H1 (cell line): Measurements from ENCODE around the gene UBR1. TPM values are rescaled to one million over a fixed set of nuclear protein-coding genes. Genes with fewer than 3 reads are reported as not detected.

ENCODE experiments used
- CTCF ChIA-PET: fragments of 300-600 bp; sonication (Branson Sonifier 250); formaldehyde crosslinking; loops from one replicate; lab custom pipeline; 2021; ENCODE audit not compliant: partially characterized antibody; lab: Charles Lee
- POLR2A ChIA-PET: fragments of 300-600 bp; sonication (Branson Sonifier 250); formaldehyde crosslinking; loops from one replicate; lab custom pipeline; 2021; ENCODE audit warnings: inconsistent platforms; ENCODE audit not compliant: partially characterized antibody; lab: Charles Lee
- DNase-seq, 2 experiments: peaks; one replicate each; pipeline versions ENCODE4 v3.0.0 to v3.0.0-alpha.2; 2010 to 2022; ENCODE audit warnings: low spot score in 2 of 2, low read depth in 1 of 2, mixed read lengths in 1 of 2
- FAIRE-seq: peaks from 2 replicates; lab custom pipeline; 2011; peaks lifted over from hg19 to GRCh38; lab: Jason Lieb, UNC
- H2AFZ ChIP-seq: 2 replicates; pipeline ENCODE4 v1.8.1; 2012; ENCODE audit warnings: low read length, inconsistent platforms
- H2AK5ac ChIP-seq: 2 replicates; pipeline ENCODE4 v1.6.1; 2013; ENCODE audit warnings: low read depth, low read length
- H2BK120ac ChIP-seq: replicated peaks from 2 replicates; pipeline ENCODE3; 2013; ENCODE audit warnings: low read depth, low read length, inconsistent platforms
- H2BK12ac ChIP-seq: 2 replicates; pipeline ENCODE4 v1.6.1; 2013; ENCODE audit warnings: low read depth, low read length
- H2BK15ac ChIP-seq: 2 replicates; pipeline ENCODE4 v1.6.1; 2013; ENCODE audit warnings: low read length
- H2BK20ac ChIP-seq: 2 replicates; pipeline ENCODE4 v1.6.1; 2013; ENCODE audit warnings: low read length
- H2BK5ac ChIP-seq: 2 replicates; pipeline ENCODE4 v1.6.1; 2013; ENCODE audit warnings: low read depth, low read length
- H3K14ac ChIP-seq: 2 replicates; pipeline ENCODE4 v1.6.1; 2013; ENCODE audit warnings: inconsistent platforms; ENCODE audit not compliant: insufficient read length
- H3K18ac ChIP-seq: 2 replicates; pipeline ENCODE4 v1.6.1; 2013; ENCODE audit warnings: low read length; ENCODE audit errors: extremely low read depth
- H3K23ac ChIP-seq: 2 replicates; pipeline ENCODE4 v1.6.1; 2013; ENCODE audit warnings: inconsistent platforms; ENCODE audit not compliant: insufficient read length
- H3K23me2 ChIP-seq: 2 replicates; pipeline ENCODE4 v1.6.1; 2013; ENCODE audit warnings: low read depth, low read length
- H3K27ac ChIP-seq: 2 replicates; pipeline ENCODE4 v1.6.1; 2011; ENCODE audit warnings: low read depth, low read length, inconsistent platforms
- H3K27me3 ChIP-seq, 4 experiments: replicated peaks in 1 of 4; 1 replicate in 1 of 4; 2 replicates in 3 of 4; pipeline versions ENCODE4 v1.6.1 to v1.8.1; 2011 to 2013; ENCODE audit warnings: low read length in 3 of 4, mild to moderate bottlenecking in 3 of 4, inconsistent platforms in 2 of 4, mixed read lengths in 2 of 4, moderate library complexity in 1 of 4; ENCODE audit not compliant: control insufficient read depth in 3 of 4, insufficient read depth in 3 of 4; ENCODE audit errors: extremely low read depth in 1 of 4
- H3K36me3 ChIP-seq, 4 experiments: 2 replicates each; pipeline versions ENCODE4 v1.6.1 to v1.8.1; 2011 to 2013; ENCODE audit warnings: mild to moderate bottlenecking in 4 of 4, low read length in 3 of 4, moderate library complexity in 2 of 4, control low read depth in 1 of 4, inconsistent platforms in 1 of 4; ENCODE audit not compliant: insufficient read depth in 4 of 4, control insufficient read depth in 2 of 4
- H3K4ac ChIP-seq: replicated peaks from 2 replicates; pipeline ENCODE3; 2013; ENCODE audit warnings: low read length, low read depth, mixed read lengths, inconsistent platforms; ENCODE audit not compliant: insufficient read length
- H3K4me1 ChIP-seq, 4 experiments: replicated peaks in 1 of 4; 1 replicate in 1 of 4; 2 replicates in 3 of 4; pipeline versions ENCODE4 v1.6.1 to v1.8.1; 2011 to 2013; ENCODE audit warnings: low read length in 3 of 4, inconsistent platforms in 2 of 4, mixed read lengths in 1 of 4; ENCODE audit not compliant: insufficient read depth in 4 of 4, control insufficient read depth in 3 of 4
- H3K4me2 ChIP-seq, 2 experiments: 2 replicates each; pipeline versions ENCODE4 v1.6.1 to v1.8.1; 2011 to 2013; ENCODE audit warnings: low read depth in 2 of 2, low read length in 2 of 2, control low read depth in 1 of 2, inconsistent platforms in 1 of 2, mild to moderate bottlenecking in 1 of 2; ENCODE audit not compliant: insufficient read depth in 1 of 2
- H3K4me3 ChIP-seq, 4 experiments: fragments of 200-600, 300-600 bp in 1 of 4; sonication (generic), shearing (Covaris generic), sonication (Bioruptor Twin) in 1 of 4; 2 replicates each; pipeline versions ENCODE4 v1.5.1 to v1.8.1; 2011 to 2016; ENCODE audit warnings: low read length in 4 of 4, low read depth in 3 of 4, control low read depth in 2 of 4, inconsistent platforms in 2 of 4, mild to moderate bottlenecking in 2 of 4, mixed read lengths in 1 of 4, moderate library complexity in 1 of 4; ENCODE audit not compliant: insufficient read depth in 2 of 4; ENCODE audit errors: extremely low read depth in 1 of 4
- H3K56ac ChIP-seq: replicated peaks from 2 replicates; pipeline ENCODE3; 2013; ENCODE audit warnings: low read depth, mild to moderate bottlenecking, mixed read lengths, low read length, inconsistent platforms; ENCODE audit not compliant: insufficient read length
- H3K79me1 ChIP-seq: 2 replicates; pipeline ENCODE4 v1.6.1; 2013; ENCODE audit warnings: low read depth, low read length, control low read depth
- H3K79me2 ChIP-seq, 2 experiments: 2 replicates each; pipeline versions ENCODE4 v1.6.1 to v1.8.1; 2012 to 2013; ENCODE audit warnings: low read length in 2 of 2, mild to moderate bottlenecking in 2 of 2, inconsistent platforms in 1 of 2; ENCODE audit not compliant: insufficient read depth in 2 of 2, control insufficient read depth in 1 of 2
- H3K9ac ChIP-seq, 4 experiments: replicated peaks in 1 of 4; 1 replicate in 1 of 4; 2 replicates in 3 of 4; pipeline versions ENCODE4 v1.6.1 to v1.8.1; 2011 to 2013; ENCODE audit warnings: low read depth in 3 of 4, low read length in 3 of 4, control low read depth in 2 of 4, mild to moderate bottlenecking in 2 of 4, moderate library complexity in 2 of 4, inconsistent platforms in 1 of 4; ENCODE audit errors: extremely low read depth in 1 of 4
- H3K9me3 ChIP-seq, 2 experiments: 2 replicates each; pipeline versions ENCODE4 v1.6.1 to v1.8.1; 2012 to 2013; ENCODE audit warnings: mild to moderate bottlenecking in 2 of 2, moderate library complexity in 2 of 2, control low read depth in 1 of 2, inconsistent platforms in 1 of 2, low read depth in 1 of 2, low read length in 1 of 2, mixed read lengths in 1 of 2; ENCODE audit not compliant: insufficient read depth in 2 of 2
- H4K20me1 ChIP-seq, 2 experiments: replicated peaks in 1 of 2; 2 replicates each; pipeline versions ENCODE3 to v1.8.1; 2011 to 2013; ENCODE audit warnings: inconsistent platforms in 2 of 2, low read length in 2 of 2, mild to moderate bottlenecking in 1 of 2; ENCODE audit not compliant: insufficient read depth in 2 of 2, control insufficient read depth in 1 of 2
- H4K5ac ChIP-seq: 2 replicates; pipeline ENCODE4 v1.6.1; 2013; ENCODE audit warnings: low read length, low read depth, mixed read lengths, inconsistent platforms; ENCODE audit not compliant: insufficient read length
- H4K8ac ChIP-seq: 2 replicates; pipeline ENCODE4 v1.8.0; 2013; ENCODE audit warnings: mild to moderate bottlenecking, moderate library complexity, low read length, inconsistent platforms; ENCODE audit not compliant: insufficient read depth; ENCODE audit errors: extremely low read depth
- H4K91ac ChIP-seq: replicated peaks from 2 replicates; pipeline ENCODE3; 2013; ENCODE audit warnings: low read length, mixed read lengths, inconsistent platforms; ENCODE audit not compliant: insufficient read length
- CBX8 ChIP-seq: fragments of 300-800, 300-1000 bp; sonication (generic); IDR thresholded peaks from 2 replicates; pipeline ENCODE4 v1.7.1; 2016; ENCODE audit warnings: low read depth, low read length, borderline replicate concordance
- WGBS, 2 experiments: shearing (Covaris generic) in 1 of 2; methylation state at CpG; one replicate each; pipeline versions ENCODE4 v1.1.6 to v1.1.7; 2013 to 2015; ENCODE audit warnings: low lambda C conversion rate in 2 of 2, mixed read lengths in 2 of 2, inconsistent platforms in 1 of 2, low coverage in 1 of 2, missing lambda C conversion rate in 1 of 2; ENCODE audit not compliant: insufficient replicate concordance in 2 of 2, insufficient coverage in 1 of 2, insufficient read length in 1 of 2; ENCODE audit errors: extremely low coverage in 1 of 2, missing lambda C conversion rate in 1 of 2; 5-methylcytosine and 5-hydroxymethylcytosine counted together
- polyA plus RNA-seq, 7 experiments: library from polyadenylated mRNA; depleted of rRNA in 3 of 7; stranded (reverse) in 5 of 7; unstranded in 2 of 7; fragments of >200 nt in 5 of 7; fragments of 200-250 nt in 2 of 7; gene quantifications; 1 replicate in 5 of 7; 2 replicates in 1 of 7; 4 replicates in 1 of 7; pipeline versions ENCODE4 v1.2.1 to v1.2.3, GENCODE V29; 2011 to 2013; ENCODE audit warnings: missing spikeins in 2 of 7, mixed read lengths in 2 of 7
- total RNA-seq: library from RNA; stranded (reverse); fragmentation: NEBNext Ultra II Directional; extraction: Animal tissue kit (Norgen Biotek cat#: 25700); gene quantifications from 2 replicates; pipeline ENCODE4 v1.2.1, GENCODE V29; 2021
- TF ChIP-seq, protein P1 (sequence below), 3 experiments: IDR thresholded peaks; 1 replicate in 2 of 3; 2 replicates in 1 of 3; pipeline versions ENCODE4 v1.5.1 to v1.6.1; 2011; ENCODE audit warnings: low read length in 3 of 3, mild to moderate bottlenecking in 3 of 3, inconsistent platforms in 2 of 3, low read depth in 1 of 3, moderate library complexity in 1 of 3; ENCODE audit not compliant: insufficient read depth in 1 of 3; ENCODE audit errors: control extremely low read depth in 1 of 3

Gene UBR1
- total and polyA plus RNA-seq, 2 of the 8 experiments (the other 6 are each of a cell fraction or from before 2014, with no cell fraction given): 3.7 to 18.7 TPM

DNA sequence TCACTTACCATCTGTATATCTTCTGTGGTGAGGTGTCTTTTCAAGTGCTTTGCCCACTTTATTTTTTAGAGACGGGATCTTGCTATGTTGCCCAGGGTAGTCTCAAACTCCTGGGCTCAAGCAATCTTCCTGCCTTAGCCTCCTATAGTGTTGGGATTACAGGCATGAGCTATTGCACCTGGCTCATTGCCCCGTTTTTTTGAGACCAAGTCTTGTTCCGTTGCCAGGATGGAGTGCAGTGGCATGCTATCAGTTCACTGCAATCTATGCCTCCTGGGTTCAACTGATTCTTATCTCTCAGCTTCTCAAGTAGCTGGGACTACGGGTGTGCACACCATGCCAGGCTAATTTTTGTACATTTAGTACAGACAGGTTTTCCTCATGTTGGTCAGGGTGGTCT, 132.7 kb downstream of the UBR1 start:
- Histone ChIP-seq H3K36me3 (peaks cover 0 to 24% (median 8%) of the 10 kb centered on the region in 4 experiments; a peak in 5 of 8 replicates), H3K79me2 (no peaks in the 10 kb centered on the region), H2BK12ac (no peak overlapping the region), H2AK5ac (no peak overlapping the region), H3K14ac (no peak overlapping the region), H4K8ac (no peak overlapping the region), H3K23me2 (no peaks in the 10 kb centered on the region), H3K9ac (no peak overlapping the region), H2BK120ac (no peak overlapping the region), H4K20me1 (no peaks in the 10 kb centered on the region), H2BK5ac (no peak overlapping the region), H4K91ac (no peak overlapping the region), H2BK20ac (no peak overlapping the region), H3K23ac (no peak overlapping the region), H3K18ac (no peak overlapping the region), H3K27ac (no peak overlapping the region), H3K4me2 (no peak overlapping the region), H2AFZ (no peak overlapping the region), H4K5ac (no peak overlapping the region), H3K27me3 (no peaks in the 10 kb centered on the region), H3K4me1 (no peaks in the 10 kb centered on the region), H3K56ac (no peak overlapping the region), H3K4me3 (no peak overlapping the region), H3K4ac (no peak overlapping the region), H2BK15ac (no peak overlapping the region), H3K79me1 (no peaks in the 10 kb centered on the region), H3K9me3 (no peaks in the 10 kb centered on the region)
- no peak for FAIRE-seq
- DNase-seq: no peak
- POLR2A ChIA-PET: no interaction called here
- 91% methylated on average over 4 of the region's 4 CpGs; no CpG with 5 or more reads in 1 of the 2 experiments for WGBS, 2 experiments
- CTCF ChIA-PET: no interaction called here
- TF ChIP-seq CBX8: no peak
- TF ChIP-seq, protein P1, sequence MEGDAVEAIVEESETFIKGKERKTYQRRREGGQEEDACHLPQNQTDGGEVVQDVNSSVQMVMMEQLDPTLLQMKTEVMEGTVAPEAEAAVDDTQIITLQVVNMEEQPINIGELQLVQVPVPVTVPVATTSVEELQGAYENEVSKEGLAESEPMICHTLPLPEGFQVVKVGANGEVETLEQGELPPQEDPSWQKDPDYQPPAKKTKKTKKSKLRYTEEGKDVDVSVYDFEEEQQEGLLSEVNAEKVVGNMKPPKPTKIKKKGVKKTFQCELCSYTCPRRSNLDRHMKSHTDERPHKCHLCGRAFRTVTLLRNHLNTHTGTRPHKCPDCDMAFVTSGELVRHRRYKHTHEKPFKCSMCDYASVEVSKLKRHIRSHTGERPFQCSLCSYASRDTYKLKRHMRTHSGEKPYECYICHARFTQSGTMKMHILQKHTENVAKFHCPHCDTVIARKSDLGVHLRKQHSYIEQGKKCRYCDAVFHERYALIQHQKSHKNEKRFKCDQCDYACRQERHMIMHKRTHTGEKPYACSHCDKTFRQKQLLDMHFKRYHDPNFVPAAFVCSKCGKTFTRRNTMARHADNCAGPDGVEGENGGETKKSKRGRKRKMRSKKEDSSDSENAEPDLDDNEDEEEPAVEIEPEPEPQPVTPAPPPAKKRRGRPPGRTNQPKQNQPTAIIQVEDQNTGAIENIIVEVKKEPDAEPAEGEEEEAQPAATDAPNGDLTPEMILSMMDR (IDR thresholded peaks at IDR 0.05; ENCODE audit: control extremely low read depth in 1 of 3, insufficient read depth in 1 of 3, low read depth in 1 of 3, low read length in 3 of 3): no peak
